ENCODE data around the gene FILIP1L. TPM values are rescaled to one million over a fixed set of nuclear protein-coding genes. Genes with fewer than 3 reads are reported as not detected.

Gene FILIP1L
- total and polyA plus RNA-seq, 2 of the 13 experiments (the other 11 are each of a cell fraction or from before 2014, with no cell fraction given) = 8.1 to 187 TPM

DNA sequence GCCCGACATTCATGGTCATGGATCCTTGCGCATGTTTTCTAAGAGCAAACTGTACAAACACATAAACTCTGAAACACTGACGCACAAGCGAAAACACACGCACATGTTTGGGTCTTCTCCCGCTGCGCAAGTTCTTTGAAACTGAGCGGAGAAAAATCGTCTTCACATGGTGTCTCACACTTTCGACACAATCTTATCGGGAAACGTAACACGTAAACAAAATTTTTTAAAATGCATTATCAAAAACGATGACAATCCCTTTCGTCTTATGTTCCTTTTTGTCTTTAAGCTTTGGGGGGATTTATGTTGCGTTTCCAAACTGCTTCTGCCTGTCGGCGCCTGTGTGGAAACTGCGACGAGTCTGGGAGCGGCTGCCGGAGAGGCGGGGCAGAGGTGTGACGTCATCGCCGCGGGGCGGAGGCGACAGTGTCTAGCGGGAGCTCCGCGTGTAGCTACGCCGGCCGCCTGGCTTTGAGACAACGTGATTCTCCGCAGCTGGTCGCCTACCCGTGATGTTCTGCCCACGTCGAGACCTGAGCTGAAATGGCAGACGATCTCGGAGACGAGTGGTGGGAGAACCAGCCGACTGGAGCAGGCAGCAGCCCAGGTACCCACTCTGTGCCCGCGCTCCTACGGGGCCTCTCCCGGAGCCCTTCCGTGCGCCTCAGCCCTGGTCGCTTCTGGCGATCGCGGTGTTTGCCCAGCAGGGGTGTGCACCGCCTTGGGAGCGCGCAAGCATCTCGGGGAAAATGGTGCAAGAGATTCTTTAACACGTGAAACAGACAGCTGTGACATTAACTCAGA is 296.7 kb downstream of the FILIP1L start, which contains the start of gene CMSS1 (continued):
- no peak for TF ChIP-seq ZNF546 (CRISPR knock-in tag; conservative IDR thresholded peaks at IDR 0.05)
- TF ChIP-seq, protein P1, sequence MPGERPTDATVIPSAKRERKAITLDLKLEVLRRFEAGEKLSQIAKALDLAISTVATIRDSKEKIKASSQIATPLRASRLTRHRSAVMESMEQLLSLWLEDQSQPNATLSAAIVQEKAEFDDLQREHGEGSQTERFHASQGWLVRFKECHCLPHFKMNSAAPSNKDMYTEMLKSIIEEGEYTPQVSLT (CRISPR knock-in tag; IDR thresholded peaks at IDR 0.05; ENCODE audit: borderline replicate concordance, low read depth) = no peak
- TF ChIP-seq SP140L (CRISPR knock-in tag; IDR thresholded peaks at IDR 0.05; ENCODE audit: borderline replicate concordance) = peak; percentile 96; the same call in 1 of the 2 replicates
- no peak for TF ChIP-seq PRMT3 (CRISPR knock-in tag; IDR thresholded peaks at IDR 0.05; ENCODE audit: borderline replicate concordance, low read depth)
- TF ChIP-seq, protein P2, sequence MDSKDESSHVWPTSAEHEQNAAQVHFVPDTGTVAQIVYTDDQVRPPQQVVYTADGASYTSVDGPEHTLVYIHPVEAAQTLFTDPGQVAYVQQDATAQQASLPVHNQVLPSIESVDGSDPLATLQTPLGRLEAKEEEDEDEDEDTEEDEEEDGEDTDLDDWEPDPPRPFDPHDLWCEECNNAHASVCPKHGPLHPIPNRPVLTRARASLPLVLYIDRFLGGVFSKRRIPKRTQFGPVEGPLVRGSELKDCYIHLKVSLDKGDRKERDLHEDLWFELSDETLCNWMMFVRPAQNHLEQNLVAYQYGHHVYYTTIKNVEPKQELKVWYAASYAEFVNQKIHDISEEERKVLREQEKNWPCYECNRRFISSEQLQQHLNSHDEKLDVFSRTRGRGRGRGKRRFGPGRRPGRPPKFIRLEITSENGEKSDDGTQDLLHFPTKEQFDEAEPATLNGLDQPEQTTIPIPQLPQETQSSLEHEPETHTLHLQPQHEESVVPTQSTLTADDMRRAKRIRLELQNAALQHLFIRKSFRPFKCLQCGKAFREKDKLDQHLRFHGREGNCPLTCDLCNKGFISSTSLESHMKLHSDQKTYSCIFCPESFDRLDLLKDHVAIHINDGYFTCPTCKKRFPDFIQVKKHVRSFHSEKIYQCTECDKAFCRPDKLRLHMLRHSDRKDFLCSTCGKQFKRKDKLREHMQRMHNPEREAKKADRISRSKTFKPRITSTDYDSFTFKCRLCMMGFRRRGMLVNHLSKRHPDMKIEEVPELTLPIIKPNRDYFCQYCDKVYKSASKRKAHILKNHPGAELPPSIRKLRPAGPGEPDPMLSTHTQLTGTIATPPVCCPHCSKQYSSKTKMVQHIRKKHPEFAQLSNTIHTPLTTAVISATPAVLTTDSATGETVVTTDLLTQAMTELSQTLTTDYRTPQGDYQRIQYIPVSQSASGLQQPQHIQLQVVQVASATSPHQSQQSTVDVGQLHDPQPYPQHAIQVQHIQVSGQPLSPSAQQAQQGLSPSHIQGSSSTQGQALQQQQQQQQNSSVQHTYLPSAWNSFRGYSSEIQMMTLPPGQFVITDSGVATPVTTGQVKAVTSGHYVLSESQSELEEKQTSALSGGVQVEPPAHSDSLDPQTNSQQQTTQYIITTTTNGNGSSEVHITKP (CRISPR knock-in tag; IDR thresholded peaks at IDR 0.05; ENCODE audit: low read depth) = no peak
- no peak; the same call in 1 of the 2 replicates for TF ChIP-seq THAP8 (CRISPR knock-in tag; IDR thresholded peaks at IDR 0.05; ENCODE audit: borderline replicate concordance)
- no peak for TF ChIP-seq GZF1 (CRISPR knock-in tag; IDR thresholded peaks at IDR 0.05)
- peak; percentile 19; the same call in 1 of the 2 replicates for TF ChIP-seq ZBTB10 (CRISPR knock-in tag; IDR thresholded peaks at IDR 0.05; ENCODE audit: borderline replicate concordance)
- TF ChIP-seq ZNF556 (CRISPR knock-in tag; IDR thresholded peaks at IDR 0.05; ENCODE audit: borderline replicate concordance) = peak; percentile 48; the same call in 1 of the 2 replicates
- TF ChIP-seq ZNF773 (CRISPR knock-in tag; IDR thresholded peaks at IDR 0.05; ENCODE audit: borderline replicate concordance) = no peak
- TF ChIP-seq HBP1 (CRISPR knock-in tag; IDR thresholded peaks at IDR 0.05; ENCODE audit: low read depth) = peak; percentile 59; the same call in 1 of the 2 replicates
- no peak for TF ChIP-seq BCLAF1 (IDR thresholded peaks at IDR 0.05)
- peak; percentile 50; the same call in 1 of the 2 replicates for TF ChIP-seq ZNF878 (CRISPR knock-in tag; IDR thresholded peaks at IDR 0.05)
- TF ChIP-seq MXD1 (CRISPR knock-in tag; IDR thresholded peaks at IDR 0.05) = peak; percentile 96; the same call in 1 of the 2 replicates

All from HepG2 (cell line).